HT-29 (cell line): ENCODE results near the gene NANS. TPM values are rescaled to one million over a fixed set of nuclear protein-coding genes. Genes with fewer than 3 reads are reported as not detected.

Experiments used
- small RNA-seq: library from RNA; depleted of rRNA; stranded (forward); fragments of <200 nt; gene quantifications from one replicate; pipeline ENCODE3, GENCODE V24; 2014
- total RNA-seq: library from RNA; depleted of rRNA; stranded (reverse); fragments of >200 nt; shearing (Covaris generic); gene quantifications from 2 replicates; pipeline ENCODE4 v1.2.3, GENCODE V29; 2014; rRNA removed

Gene NANS
- total RNA-seq, 1 experiment from 2014 or later: 122 TPM

Small RNAs within 50 kb of the gene (small RNA-seq; reads per million reads assigned to genes)
- gene RF00017 (not detected), gene RNU6-918P (not detected)

Other genes with a start within 250 kb of the NANS start
- gene FOXE1, start 203.5 kb upstream of the NANS start, total RNA-seq: not detected in 2 replicates
- 16.1 and 25.3 TPM in 2 replicates for gene TRMO, start 134.2 kb upstream of the NANS start, total RNA-seq
- gene HEMGN, start 118.6 kb upstream of the NANS start, total RNA-seq: not detected in 2 replicates
- 11.5 and 22.7 TPM in 2 replicates for gene ANP32B, start 73.4 kb upstream of the NANS start, total RNA-seq
- 31.2 and 34.2 TPM in 2 replicates for gene TRIM14, start 62.5 kb downstream of the NANS start, total RNA-seq
- gene CORO2A, start 135.9 kb downstream of the NANS start, total RNA-seq: 23.2 and 23.6 TPM in 2 replicates
- gene TBC1D2, start 198.9 kb downstream of the NANS start, total RNA-seq: 16.0 and 17.6 TPM in 2 replicates